Measurements from ENCODE around the gene ADRM1.

The ADRM1 gene

GRCh38 chr20:62298577-62299249 is 4.1 kb upstream of the ADRM1 start:
- DNase-seq, result no peak

GRCh38 chr20:62299666-62300236 is 3.0 kb upstream of the ADRM1 start:
- DNase-seq, result no peak

GRCh38 chr20:62300319-62300718 is 2.5 kb upstream of the ADRM1 start:
- DNase-seq, result no peak

GRCh38 chr20:62301111-62301668 is 1.6 kb upstream of the ADRM1 start:
- DNase-seq, result no peak

GRCh38 chr20:62301773-62302340 is 940 bp upstream of the ADRM1 start:
- peak; percentile 97 for DNase-seq

- no peak for DNase-seq
These were observed 204 bp downstream of the ADRM1 start for GRCh38 chr20:62303062-62303339.

- peak; percentile 27 for DNase-seq
These were observed 786 bp downstream of the ADRM1 start for GRCh38 chr20:62303340-62304226.

GRCh38 chr20:62304331-62305148 is 1.7 kb downstream of the ADRM1 start:
- no peak for DNase-seq

- DNase-seq, result no peak
These were observed 2.5 kb downstream of the ADRM1 start for GRCh38 chr20:62305149-62305764.

- DNase-seq, result no peak
These were observed 3.1 kb downstream of the ADRM1 start for GRCh38 chr20:62305765-62306413.

GRCh38 chr20:62306414-62307187 is 3.8 kb downstream of the ADRM1 start:
- no peak for DNase-seq

- no peak for DNase-seq
These were observed 4.7 kb downstream of the ADRM1 start for GRCh38 chr20:62307226-62308101.

- no peak for DNase-seq
These were observed 5.5 kb downstream of the ADRM1 start for GRCh38 chr20:62308102-62308822.

- DNase-seq, result no peak
These were observed 6.6 kb downstream of the ADRM1 start for GRCh38 chr20:62309198-62309944.

GRCh38 chr20:62309947-62310756 is 7.4 kb downstream of the ADRM1 start:
- DNase-seq, result no peak

GRCh38 chr20:62310757-62311121 is 7.9 kb downstream of the ADRM1 start:
- no peak for DNase-seq

- DNase-seq, result no peak
These were observed 8.4 kb downstream of the ADRM1 start for GRCh38 chr20:62311150-62311549.

All from hematopoietic multipotent progenitor cell treated with erythropoietin and hydrocortisone succinate and interleukin-3 and kit ligand, for 8 days (in vitro differentiated cells).